ENCODE results near the gene WDR5.

WDR5 gene

DNA sequence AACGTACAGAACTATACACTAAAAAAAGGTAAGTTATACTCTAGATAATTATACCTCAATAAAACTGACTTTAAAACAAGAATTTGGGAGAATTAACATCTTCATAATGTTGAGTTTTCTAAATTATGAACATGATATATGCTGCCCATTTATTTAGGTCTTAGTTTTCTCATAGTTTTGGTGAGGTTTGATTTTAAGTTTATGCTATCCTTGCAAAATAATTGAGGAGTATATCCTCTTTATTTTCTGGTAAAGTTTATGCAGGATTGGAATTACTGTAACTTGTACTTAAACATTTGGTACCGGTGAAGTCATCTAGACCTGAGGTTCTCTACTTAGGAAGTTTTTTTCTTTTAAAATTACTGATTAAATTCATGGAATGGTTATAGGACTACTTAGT lies 67.3 kb downstream of the WDR5 start:
- no peak overlapping the region for H3K4me3 ChIP-seq (replicated peaks in 1 of 2; ENCODE audit: low read depth in 2 of 2, low read length in 2 of 2)
- TF ChIP-seq, protein P1, sequence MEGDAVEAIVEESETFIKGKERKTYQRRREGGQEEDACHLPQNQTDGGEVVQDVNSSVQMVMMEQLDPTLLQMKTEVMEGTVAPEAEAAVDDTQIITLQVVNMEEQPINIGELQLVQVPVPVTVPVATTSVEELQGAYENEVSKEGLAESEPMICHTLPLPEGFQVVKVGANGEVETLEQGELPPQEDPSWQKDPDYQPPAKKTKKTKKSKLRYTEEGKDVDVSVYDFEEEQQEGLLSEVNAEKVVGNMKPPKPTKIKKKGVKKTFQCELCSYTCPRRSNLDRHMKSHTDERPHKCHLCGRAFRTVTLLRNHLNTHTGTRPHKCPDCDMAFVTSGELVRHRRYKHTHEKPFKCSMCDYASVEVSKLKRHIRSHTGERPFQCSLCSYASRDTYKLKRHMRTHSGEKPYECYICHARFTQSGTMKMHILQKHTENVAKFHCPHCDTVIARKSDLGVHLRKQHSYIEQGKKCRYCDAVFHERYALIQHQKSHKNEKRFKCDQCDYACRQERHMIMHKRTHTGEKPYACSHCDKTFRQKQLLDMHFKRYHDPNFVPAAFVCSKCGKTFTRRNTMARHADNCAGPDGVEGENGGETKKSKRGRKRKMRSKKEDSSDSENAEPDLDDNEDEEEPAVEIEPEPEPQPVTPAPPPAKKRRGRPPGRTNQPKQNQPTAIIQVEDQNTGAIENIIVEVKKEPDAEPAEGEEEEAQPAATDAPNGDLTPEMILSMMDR (IDR thresholded peaks at IDR 0.05; ENCODE audit: low read depth, low read length) = no peak
- DNase-seq (ENCODE audit: low read depth in 2 of 2) = no peak

- no peak overlapping the region for H3K4me3 ChIP-seq (replicated peaks in 1 of 2; ENCODE audit: low read depth in 2 of 2, low read length in 2 of 2)
- DNase-seq (ENCODE audit: low read depth in 2 of 2) = no peak
- TF ChIP-seq, protein P1 (IDR thresholded peaks at IDR 0.05; ENCODE audit: low read depth, low read length) = no peak
Observed at GRCh38 chr9:134204041-134204440, 68.2 kb downstream of the WDR5 start.

- TF ChIP-seq, protein P1 (IDR thresholded peaks at IDR 0.05; ENCODE audit: low read depth, low read length) = no peak
- no peak overlapping the region for H3K4me3 ChIP-seq (replicated peaks in 1 of 2; ENCODE audit: low read depth in 2 of 2, low read length in 2 of 2)
- DNase-seq (ENCODE audit: low read depth in 2 of 2) = peak; percentile 62 to 76
Observed at GRCh38 chr9:134204991-134205578, 69.2 kb downstream of the WDR5 start.

GRCh38 chr9:134205672-134206310 lies 69.9 kb downstream of the WDR5 start:
- TF ChIP-seq, protein P1 (IDR thresholded peaks at IDR 0.05; ENCODE audit: low read depth, low read length) = peak; percentile 11
- H3K4me3 ChIP-seq (replicated peaks in 1 of 2; ENCODE audit: low read depth in 2 of 2, low read length in 2 of 2) = no peak overlapping the region
- peak; percentile 88 to 95 for DNase-seq (ENCODE audit: low read depth in 2 of 2)

DNA sequence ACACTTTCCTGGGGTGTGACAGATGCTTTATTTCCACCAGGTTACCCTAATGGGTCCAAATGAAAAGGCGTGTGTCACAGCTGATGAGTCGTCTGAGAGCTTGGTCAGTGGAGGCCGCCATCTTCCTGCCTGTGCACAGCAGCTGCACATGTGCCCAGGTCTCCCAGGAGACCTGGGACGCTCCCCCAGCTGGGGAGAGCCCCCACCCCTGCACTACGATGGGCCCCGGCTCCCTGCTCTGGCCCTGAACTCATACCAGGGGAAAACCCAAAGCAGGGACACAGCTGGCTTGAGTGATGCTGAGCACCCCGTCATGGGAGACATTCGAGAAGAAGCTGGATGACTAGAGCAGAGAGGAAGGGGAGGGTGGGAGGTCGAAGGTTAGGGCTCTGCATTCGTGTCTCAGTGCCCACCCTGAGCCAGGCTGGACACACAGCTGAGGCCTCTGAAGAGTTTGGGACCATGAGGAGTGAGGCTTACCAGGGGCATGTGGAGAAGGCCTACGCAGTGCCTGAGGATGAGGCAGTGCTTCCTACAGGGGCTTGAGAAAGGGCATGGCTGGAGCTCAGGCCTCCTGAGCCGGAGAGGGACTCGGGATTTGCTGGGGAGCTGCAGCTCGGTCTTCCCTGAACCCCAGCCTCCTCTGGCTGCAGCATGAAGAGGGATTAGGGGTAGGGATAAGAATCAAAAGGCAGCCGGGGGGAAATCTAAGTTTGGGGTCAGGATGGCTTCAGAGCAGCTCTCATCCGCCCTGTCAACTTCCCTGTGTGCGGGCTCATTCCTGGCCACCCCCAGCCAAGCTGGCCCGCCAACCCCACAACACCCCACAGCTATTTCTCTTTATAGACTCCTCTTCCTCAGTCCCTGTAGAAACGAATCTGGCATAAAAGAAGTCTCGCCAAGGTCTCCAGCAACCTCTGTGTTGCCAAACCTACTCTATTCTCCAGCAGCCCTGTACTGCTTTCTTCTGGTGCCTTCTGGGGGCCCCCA lies 70.7 kb downstream of the WDR5 start:
- DNase-seq (ENCODE audit: low read depth in 2 of 2) = no peak
- H3K4me3 ChIP-seq (replicated peaks in 1 of 2; ENCODE audit: low read depth in 2 of 2, low read length in 2 of 2) = no peak overlapping the region
- TF ChIP-seq, protein P1 (IDR thresholded peaks at IDR 0.05; ENCODE audit: low read depth, low read length) = no peak

- no peak overlapping the region for H3K4me3 ChIP-seq (replicated peaks in 1 of 2; ENCODE audit: low read depth in 2 of 2, low read length in 2 of 2)
- peak; percentile 36 to 87 for DNase-seq (ENCODE audit: low read depth in 2 of 2)
- TF ChIP-seq, protein P1 (IDR thresholded peaks at IDR 0.05; ENCODE audit: low read depth, low read length) = no peak
Observed at GRCh38 chr9:134208310-134208841, 72.5 kb downstream of the WDR5 start.
